ENCODE measurements around the gene NNT.
"Not testable (repeated sequence)": the region's sequence is repeated elsewhere in the genome, so short reads cannot be mapped to it uniquely, and the experiment has no call there.

NNT gene

GRCh38 chr5:43728581-43728980, 125.6 kb downstream of the NNT start:
- DNase-seq, result no peak

DNA sequence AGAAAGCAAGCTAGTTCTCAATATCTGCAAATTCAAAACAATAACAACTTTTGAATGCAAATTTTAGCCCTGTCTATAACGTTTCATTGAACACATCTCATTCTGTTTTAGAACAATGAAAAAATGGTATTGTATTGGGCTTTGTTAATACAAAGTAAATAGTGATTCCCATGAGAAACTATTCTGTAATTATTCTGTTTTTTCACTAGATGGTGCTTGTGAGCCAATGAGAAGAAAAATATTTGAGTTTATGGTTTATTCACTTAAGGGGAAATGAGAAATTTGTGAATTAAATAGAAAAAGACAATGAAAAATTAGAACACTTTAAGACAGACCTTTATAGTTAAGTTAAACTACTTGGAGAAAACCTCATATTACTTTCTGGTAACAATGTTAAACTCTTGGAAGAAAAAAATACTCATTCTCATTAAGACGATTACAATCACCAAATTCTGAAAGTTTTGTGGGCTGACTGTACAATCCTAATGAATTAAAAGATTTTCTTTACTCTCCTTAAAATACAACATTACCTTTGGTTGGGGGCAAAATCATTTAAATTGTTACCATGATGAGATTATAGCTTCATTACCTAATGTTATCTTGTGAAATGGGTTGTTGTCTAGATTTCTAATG, 127.0 kb downstream of the NNT start:
- no peak for DNase-seq

GRCh38 chr5:43730832-43731342, 127.9 kb downstream of the NNT start:
- no peak for DNase-seq

DNA sequence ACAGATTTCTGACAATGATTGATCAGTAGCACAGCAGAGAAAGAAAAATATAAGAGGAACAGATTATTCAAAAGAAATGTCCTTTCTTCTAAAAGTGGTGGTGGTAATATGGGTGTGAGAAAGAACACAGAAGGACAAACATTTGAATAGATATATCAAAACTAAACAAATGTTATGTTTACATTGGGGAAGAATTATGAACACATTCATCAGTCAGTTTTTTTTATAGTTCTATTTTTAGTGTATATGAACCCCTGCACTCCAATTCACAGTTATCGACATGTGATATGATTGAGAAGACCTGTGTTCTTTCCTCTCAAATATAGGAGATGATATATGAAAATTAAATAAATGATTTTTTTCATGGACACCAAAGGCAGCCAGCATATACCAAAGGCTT, 128.6 kb downstream of the NNT start:
- no peak for DNase-seq

DNA sequence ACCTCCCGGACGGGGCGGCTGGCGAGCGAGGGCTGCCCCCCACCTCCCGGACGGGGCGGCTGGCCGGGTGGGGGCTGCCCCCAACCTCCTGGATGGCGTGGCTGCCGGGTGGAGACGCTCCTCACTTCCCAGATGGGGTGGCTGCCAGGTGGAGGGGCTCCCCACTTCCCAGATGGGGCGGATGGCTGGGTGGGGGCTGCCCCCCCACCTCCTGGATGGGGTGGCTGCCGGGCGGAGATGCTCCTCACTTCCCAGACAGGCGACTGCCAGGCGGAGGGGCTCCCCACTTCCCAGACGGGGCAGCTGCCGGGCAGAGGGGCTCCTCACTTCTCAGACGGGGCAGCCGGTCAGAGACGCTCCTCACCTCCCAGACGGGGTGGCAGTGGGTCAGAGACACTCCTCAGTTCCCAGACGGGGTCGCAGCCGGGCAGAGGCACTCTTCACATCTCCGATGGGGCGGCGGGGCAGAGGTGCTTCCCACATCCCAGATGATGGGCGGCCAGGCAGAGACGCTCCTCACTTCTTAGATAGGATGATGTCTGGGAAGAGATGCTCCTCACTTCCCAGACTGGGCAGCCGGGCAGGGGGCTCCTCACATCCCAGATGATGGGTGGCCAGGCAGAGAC, 143.1 kb downstream of the NNT start:
- not testable (repeated sequence) for DNase-seq

DNA sequence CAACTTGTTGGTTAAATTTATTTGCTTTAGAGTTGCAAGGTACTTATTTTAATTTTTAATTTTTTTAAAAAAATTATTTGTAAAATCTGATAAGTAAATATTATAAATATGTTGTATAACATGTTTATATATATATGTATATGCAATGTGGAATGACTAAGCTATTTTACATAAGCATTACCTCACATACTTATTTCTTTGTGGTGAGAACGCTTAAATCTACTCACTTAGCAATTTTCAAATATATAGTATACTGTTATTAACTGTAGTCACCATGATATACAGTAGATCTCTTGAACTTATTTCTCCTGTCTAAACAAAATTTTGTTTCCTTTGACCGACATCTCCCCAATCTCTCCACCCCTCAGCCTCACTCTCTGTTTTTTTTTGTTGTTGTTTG, 147.8 kb downstream of the NNT start:
- DNase-seq, result no peak

- DNase-seq, result no peak
Measured at GRCh38 chr5:43753069-43753468, 150.1 kb downstream of the NNT start.

Measured in CD4-positive, alpha-beta T cell treated with Interferon alpha-2 for 1 hour (primary cell).